Peyer's patch (tissue), 4 donors: ENCODE results near the gene PRSS38. TPM values are rescaled to one million over a fixed set of nuclear protein-coding genes. Genes with fewer than 3 reads are reported as not detected.

Source experiments
- DNase-seq, 3 donors: peaks; one replicate each; pipeline ENCODE4 v3.0.0-alpha.2; 2017 to 2019
- H3K27ac ChIP-seq, 4 donors: fragments of 200-600 bp; sonication (generic); one replicate each; pipeline ENCODE4 v1.5.1; 2016 to 2019
- H3K27me3 ChIP-seq, 2 donors: fragments of 200-600 bp; sonication (generic); one replicate each; pipeline ENCODE4 v1.5.1; 2019
- H3K36me3 ChIP-seq, 3 donors: fragments of 200-600 bp; sonication (generic); one replicate each; pipeline ENCODE4 v1.5.1; 2016 to 2019
- H3K4me1 ChIP-seq, 4 donors: fragments of 200-600 bp; sonication (generic); one replicate each; pipeline ENCODE4 v1.5.1; 2016 to 2019
- H3K4me3 ChIP-seq, 4 donors: fragments of 200-600 bp; sonication (generic); 1 replicate in 3 of 4; 2 replicates in 1 of 4; pipeline ENCODE4 v1.5.1; 2016 to 2019; ENCODE audit warnings: mild to moderate bottlenecking in 1 of 4
- H3K9me3 ChIP-seq, 4 donors: fragments of 200-600 bp; sonication (generic); one replicate each; pipeline ENCODE4 v1.5.1; 2016 to 2019; ENCODE audit warnings: mild to moderate bottlenecking in 1 of 4
- POLR2A ChIP-seq, 2 donors: fragments of 450-650 bp; IDR thresholded peaks; one replicate each; pipeline ENCODE4 v1.5.1; 2017; ENCODE audit warnings: antibody characterized with exemption in 2 of 2, mild to moderate bottlenecking in 2 of 2, moderate library complexity in 2 of 2
- total RNA-seq, 4 donors: library from RNA; depleted of rRNA; stranded (reverse); fragments of >200 nt; gene quantifications; one replicate each; pipeline ENCODE4 v1.1.0, GENCODE V29; 2016
- TF ChIP-seq, protein P1 (sequence below), 6 experiments: fragments of 450-650 bp in 4 of 6; fragments of 200-600 bp in 2 of 6; sonication (generic) in 1 of 6; IDR thresholded peaks; one replicate each; pipeline ENCODE4 v1.5.1; 2017 to 2019; ENCODE audit warnings: antibody characterized with exemption in 6 of 6, mild to moderate bottlenecking in 3 of 6, moderate library complexity in 1 of 6

The PRSS38 gene
- total RNA-seq, 4 donors from 2014 or later, result not detected

DNA sequence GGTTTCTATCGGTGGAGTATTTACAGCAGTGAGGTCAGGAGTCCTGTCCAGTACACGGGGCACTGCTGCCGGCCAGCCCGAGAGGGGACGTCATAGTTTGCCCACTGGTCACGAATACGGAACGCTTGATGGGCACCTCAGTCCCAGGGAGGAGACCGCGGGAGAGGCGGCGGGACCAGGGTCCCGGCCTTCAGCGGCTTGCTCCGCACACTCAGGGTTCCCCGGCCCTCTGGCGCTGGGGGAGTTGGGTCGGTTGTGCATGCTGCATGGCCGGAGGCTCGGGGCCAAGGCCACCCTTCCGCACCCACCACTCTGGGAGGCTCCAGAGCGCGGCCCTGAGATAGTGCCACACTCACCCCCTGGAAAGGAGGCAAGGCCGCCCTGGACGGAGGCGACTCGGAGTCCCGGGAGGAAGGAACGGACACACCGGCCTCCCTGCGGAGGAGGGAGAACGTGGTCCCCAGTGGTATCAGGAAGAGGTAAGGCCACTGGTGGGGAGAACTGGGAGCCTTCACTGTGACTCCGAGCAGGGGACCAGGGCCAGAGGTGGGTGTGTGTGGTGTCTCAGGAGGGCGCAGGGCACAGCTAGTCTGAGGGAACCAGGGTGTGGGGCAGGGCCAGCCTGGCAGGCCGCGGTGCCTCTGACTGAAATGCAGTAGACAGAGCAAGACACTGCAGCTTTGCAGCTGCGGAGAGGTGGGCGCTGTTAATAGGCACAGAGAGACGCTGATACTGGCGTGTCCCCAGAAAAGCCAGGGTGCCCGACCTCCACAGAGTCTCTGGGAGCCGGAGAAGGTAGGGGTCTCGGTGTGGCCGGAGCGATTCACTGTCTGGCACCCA, 28.6 kb upstream of the PRSS38 start:
- H3K27ac ChIP-seq, result peak overlapping the region in 2 of 4 donors; percentile 62 to 77
- no peak for TF ChIP-seq POLR2A (IDR thresholded peaks at IDR 0.05)
- TF ChIP-seq, protein P1, sequence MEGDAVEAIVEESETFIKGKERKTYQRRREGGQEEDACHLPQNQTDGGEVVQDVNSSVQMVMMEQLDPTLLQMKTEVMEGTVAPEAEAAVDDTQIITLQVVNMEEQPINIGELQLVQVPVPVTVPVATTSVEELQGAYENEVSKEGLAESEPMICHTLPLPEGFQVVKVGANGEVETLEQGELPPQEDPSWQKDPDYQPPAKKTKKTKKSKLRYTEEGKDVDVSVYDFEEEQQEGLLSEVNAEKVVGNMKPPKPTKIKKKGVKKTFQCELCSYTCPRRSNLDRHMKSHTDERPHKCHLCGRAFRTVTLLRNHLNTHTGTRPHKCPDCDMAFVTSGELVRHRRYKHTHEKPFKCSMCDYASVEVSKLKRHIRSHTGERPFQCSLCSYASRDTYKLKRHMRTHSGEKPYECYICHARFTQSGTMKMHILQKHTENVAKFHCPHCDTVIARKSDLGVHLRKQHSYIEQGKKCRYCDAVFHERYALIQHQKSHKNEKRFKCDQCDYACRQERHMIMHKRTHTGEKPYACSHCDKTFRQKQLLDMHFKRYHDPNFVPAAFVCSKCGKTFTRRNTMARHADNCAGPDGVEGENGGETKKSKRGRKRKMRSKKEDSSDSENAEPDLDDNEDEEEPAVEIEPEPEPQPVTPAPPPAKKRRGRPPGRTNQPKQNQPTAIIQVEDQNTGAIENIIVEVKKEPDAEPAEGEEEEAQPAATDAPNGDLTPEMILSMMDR (IDR thresholded peaks at IDR 0.05), result no peak
- H3K4me3 ChIP-seq, result peak overlapping the region; percentile 52 to 74 (median 60)
- H3K27me3 ChIP-seq, result no peaks in the 10 kb centered on the region
- H3K9me3 ChIP-seq, result no peaks in the 10 kb centered on the region
- peaks cover 0 to 24% (median 15%) of the 10 kb centered on the region in 4 donors for H3K4me1 ChIP-seq
- H3K36me3 ChIP-seq, result no peaks in the 10 kb centered on the region
- peak in 1 of 3 donors; percentile 63 for DNase-seq

- no peaks in the 10 kb centered on the region for H3K27me3 ChIP-seq
- H3K4me3 ChIP-seq, result peak overlapping the region; percentile 52 to 74 (median 60)
- DNase-seq, result peak; percentile 97 to 98 (median 97)
- H3K4me1 ChIP-seq, result peaks cover 0 to 24% (median 15%) of the 10 kb centered on the region in 4 donors
- TF ChIP-seq, protein P1 (IDR thresholded peaks at IDR 0.05), result peak in 1 of 6 experiments; percentile 3
- peak; percentile 27 to 57 for TF ChIP-seq POLR2A (IDR thresholded peaks at IDR 0.05)
- no peaks in the 10 kb centered on the region for H3K9me3 ChIP-seq
- peak overlapping the region in 3 of 4 donors; percentile 62 to 77 (median 71) for H3K27ac ChIP-seq
- H3K36me3 ChIP-seq, result no peaks in the 10 kb centered on the region
These were observed 27.8 kb upstream of the PRSS38 start for GRCh38 chr1:227787513-227788270.

- H3K27me3 ChIP-seq, result no peaks in the 10 kb centered on the region
- no peaks in the 10 kb centered on the region for H3K9me3 ChIP-seq
- TF ChIP-seq POLR2A (IDR thresholded peaks at IDR 0.05), result no peak
- TF ChIP-seq, protein P1 (IDR thresholded peaks at IDR 0.05), result no peak
- no peaks in the 10 kb centered on the region for H3K36me3 ChIP-seq
- H3K4me3 ChIP-seq, result peak overlapping the region; percentile 52 to 74 (median 60)
- peak overlapping the region; percentile 30 to 77 (median 66) for H3K27ac ChIP-seq
- peaks cover 0 to 24% (median 15%) of the 10 kb centered on the region in 4 donors for H3K4me1 ChIP-seq
- peak in 1 of 3 donors; percentile 32 for DNase-seq
These were observed 27.0 kb upstream of the PRSS38 start for GRCh38 chr1:227788271-227789083.

GRCh38 chr1:227789084-227790033, 26.1 kb upstream of the PRSS38 start:
- H3K4me1 ChIP-seq, result peaks cover 0 to 29% (median 15%) of the 10 kb centered on the region in 4 donors
- H3K4me3 ChIP-seq, result peak overlapping the region; percentile 52 to 74 (median 60)
- H3K36me3 ChIP-seq, result no peaks in the 10 kb centered on the region
- TF ChIP-seq POLR2A (IDR thresholded peaks at IDR 0.05), result no peak
- TF ChIP-seq, protein P1 (IDR thresholded peaks at IDR 0.05), result no peak
- H3K9me3 ChIP-seq, result no peaks in the 10 kb centered on the region
- peak overlapping the region in 3 of 4 donors; percentile 60 to 77 (median 71) for H3K27ac ChIP-seq
- DNase-seq, result peak in 1 of 3 donors; percentile 51
- H3K27me3 ChIP-seq, result no peaks in the 10 kb centered on the region
